A549 treated with GW870086 at 1 μM for 4 hours (cell line): Measurements from ENCODE around the gene FBXL4. TPM values are rescaled to one million over a fixed set of nuclear protein-coding genes. Genes with fewer than 3 reads are reported as not detected.

Source experiments
- total RNA-seq: library from RNA; stranded (reverse); fragments of 200-300 nt; extraction: Qiagen RNA extraction; gene quantifications from 5 replicates; pipeline ENCODE4 v1.2.3, GENCODE V29; 2022; ENCODE audit warnings: low read depth

FBXL4 gene
- total RNA-seq, result 4.3 to 7.0 TPM (median 5.7 TPM) in 5 replicates

DNA sequence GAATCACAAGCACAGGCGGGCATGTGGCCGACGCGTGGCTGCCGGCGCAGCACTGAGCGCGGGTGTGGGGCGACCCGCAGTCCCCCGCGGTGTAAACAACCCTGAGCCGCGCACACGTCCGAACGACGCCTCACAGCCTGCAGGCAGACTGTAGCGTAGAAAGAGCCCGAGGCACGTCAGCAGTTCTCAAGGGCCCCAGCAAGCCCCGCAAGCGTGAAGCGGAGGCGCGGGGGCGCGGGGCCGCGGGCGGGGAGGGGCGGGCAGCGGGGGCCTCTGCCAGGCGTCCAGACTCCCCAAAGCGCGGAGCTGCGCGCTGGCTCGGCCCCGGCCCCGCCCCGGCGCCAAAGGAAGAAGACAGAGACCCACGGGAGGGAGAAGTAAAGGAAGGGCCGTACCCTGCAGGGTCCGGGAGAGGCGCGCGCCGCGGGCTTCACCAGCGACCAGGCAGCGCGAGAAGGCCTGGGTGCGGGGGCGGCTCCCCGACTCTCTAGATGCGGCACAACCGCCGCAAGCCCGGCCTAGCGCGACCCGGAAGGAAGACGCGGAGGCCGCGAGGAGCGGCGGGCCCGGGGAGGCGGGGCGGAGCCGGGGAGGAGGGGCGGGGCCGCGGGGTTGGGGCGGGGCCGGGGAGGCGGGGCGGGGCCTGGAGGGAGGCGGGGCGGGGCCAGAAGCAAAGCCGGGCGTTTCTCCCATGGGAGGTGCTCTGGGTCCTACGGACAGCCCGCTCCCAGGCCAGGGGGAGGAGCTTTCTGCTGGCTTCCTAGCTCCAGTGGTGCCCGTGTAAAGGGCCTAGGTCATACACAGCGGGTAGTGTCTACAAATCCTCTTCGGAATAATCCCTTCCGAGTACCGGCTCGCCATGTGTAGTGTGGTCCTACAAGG is at the start of gene FBXL4:
Gene FBXL4, minus strand, starts transcription at position 536 of the 882 bp plus-strand sequence. CDS start 20,958 bp downstream, outside the sequence.

GRCh38 chr6:98834060-98835031 is 113.4 kb downstream of the FBXL4 start, which contains the start of gene POU3F2:
Gene POU3F2, plus strand, starts transcription at chr6:98834574. Its CDS starts 300 bp downstream, at chr6:98834874.

Other genes starting within 250 kb of the FBXL4 start
- gene POU3F2, start 113.4 kb downstream of the FBXL4 start, total RNA-seq, result not detected in 5 replicates